SU-DHL-6 (cell line): ENCODE results near the gene DIPK1B.

Experiments used
- EZH2phosphoT487 ChIP-seq: fragments of 200-600 bp; sonication (generic), shearing (Covaris generic); conservative IDR thresholded peaks from 2 replicates; pipeline ENCODE4 v1.6.1; 2018; ENCODE audit warnings: mild to moderate bottlenecking, antibody characterized with exemption, low read length, moderate library complexity, mixed read lengths
- TF ChIP-seq, protein P1 (sequence below): fragments of 200-600 bp; sonication (generic); IDR thresholded peaks from one replicate; pipeline ENCODE4 v1.5.1; 2017; ENCODE audit warnings: antibody characterized with exemption, mild to moderate bottlenecking, low read length, moderate library complexity; ENCODE audit not compliant: insufficient read depth, poor library complexity, severe bottlenecking

DNA sequence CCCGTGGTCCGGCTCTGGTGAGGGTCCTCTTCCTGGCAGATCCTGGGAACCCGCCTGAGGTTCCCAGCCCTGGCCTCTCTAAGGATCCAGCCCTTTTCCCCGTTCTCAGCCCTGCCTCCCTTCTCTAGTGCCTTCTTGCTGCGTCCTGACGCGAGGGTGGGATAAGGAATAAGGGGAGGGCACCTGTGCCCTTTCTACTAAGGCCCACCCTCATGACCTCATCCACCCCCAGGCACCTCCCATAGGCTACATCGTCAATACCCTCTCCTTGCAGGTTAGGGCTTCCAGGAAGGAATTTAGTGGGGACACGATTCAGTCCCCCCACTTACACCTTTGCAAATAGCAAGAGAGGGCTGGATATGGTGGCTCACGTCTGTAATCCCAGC, 10.7 kb upstream of the DIPK1B start:
- TF ChIP-seq, protein P1, sequence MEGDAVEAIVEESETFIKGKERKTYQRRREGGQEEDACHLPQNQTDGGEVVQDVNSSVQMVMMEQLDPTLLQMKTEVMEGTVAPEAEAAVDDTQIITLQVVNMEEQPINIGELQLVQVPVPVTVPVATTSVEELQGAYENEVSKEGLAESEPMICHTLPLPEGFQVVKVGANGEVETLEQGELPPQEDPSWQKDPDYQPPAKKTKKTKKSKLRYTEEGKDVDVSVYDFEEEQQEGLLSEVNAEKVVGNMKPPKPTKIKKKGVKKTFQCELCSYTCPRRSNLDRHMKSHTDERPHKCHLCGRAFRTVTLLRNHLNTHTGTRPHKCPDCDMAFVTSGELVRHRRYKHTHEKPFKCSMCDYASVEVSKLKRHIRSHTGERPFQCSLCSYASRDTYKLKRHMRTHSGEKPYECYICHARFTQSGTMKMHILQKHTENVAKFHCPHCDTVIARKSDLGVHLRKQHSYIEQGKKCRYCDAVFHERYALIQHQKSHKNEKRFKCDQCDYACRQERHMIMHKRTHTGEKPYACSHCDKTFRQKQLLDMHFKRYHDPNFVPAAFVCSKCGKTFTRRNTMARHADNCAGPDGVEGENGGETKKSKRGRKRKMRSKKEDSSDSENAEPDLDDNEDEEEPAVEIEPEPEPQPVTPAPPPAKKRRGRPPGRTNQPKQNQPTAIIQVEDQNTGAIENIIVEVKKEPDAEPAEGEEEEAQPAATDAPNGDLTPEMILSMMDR = no peak
- TF ChIP-seq EZH2phosphoT487 = no peak
